GM18520 (cell line): ENCODE results near the gene SURF2.
"Not testable (repeated sequence)": the region's sequence is repeated elsewhere in the genome, so short reads cannot be mapped to it uniquely, and the experiment has no call there.

Experiments used
- ATAC-seq: cut with Tn5 transposase; IDR thresholded peaks from one replicate; pipeline ENCODE4 v1.9.1; 2021; ENCODE audit not compliant: unreplicated experiment

The SURF2 gene

DNA sequence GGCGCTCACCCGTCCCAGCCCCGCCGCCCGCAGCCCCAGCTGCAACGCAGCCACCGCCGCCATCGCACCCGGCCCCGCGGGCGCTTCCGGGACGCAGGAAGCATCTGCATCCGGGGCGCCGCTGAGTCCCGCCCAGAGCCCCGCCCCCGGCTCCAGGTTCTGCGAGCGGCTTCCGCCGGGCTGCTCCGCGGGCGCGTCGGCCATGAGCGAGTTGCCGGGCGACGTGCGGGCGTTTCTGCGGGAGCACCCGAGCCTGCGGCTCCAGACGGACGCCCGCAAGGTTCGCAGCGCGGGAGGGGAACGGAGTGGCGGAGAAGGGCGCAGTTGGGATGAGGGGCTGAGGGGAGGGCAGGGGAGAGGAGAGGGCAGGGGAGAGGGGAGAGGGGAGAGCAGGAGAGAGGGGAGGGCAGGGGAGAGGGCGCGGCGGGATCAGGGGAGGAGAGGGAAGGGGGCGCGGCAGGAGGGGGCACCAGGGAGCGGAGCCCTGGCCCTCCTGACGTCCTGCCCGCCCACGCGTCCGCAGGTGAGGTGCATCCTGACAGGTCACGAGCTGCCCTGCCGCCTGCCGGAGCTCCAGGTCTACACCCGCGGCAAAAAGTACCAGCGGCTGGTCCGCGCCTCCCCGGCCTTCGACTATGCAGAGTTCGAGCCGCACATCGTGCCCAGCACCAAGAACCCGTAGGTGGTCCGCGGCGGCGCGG, at the start of gene SURF2, which contains the start of gene SURF1:
SURF2 (plus strand) TSS at position 160 of the 701 bp plus-strand sequence; CDS start at position 203, 43 bp downstream.
SURF1 (minus strand) TSS at position 97 of the 701 bp plus-strand sequence; CDS start at position 63, 34 bp downstream.
- peak; percentile 52 for ATAC-seq

- no peak for ATAC-seq
These were observed 49.0 kb upstream of the SURF2 start for GRCh38 chr9:133307301-133307700.

GRCh38 chr9:133309608-133310007, 46.7 kb upstream of the SURF2 start:
- no peak for ATAC-seq

DNA sequence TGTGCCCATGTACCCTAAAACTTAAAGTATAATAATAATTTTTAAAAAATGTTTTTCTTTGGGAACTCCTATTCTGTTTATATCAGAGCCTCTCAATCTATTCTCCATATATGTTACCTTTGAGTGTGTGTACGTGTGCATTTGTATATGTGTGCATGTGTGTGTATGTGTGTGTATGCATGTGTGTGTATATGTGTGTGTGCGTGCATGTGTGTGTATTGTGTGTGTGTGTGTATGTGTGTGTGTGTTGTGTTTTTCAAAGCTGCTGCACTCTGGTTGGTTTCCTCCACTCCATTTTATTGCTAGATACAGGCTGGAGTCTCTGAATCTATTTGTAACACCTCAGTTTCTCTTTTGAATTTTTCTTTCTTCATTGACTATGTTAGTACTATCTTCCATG, 40.4 kb upstream of the SURF2 start:
- ATAC-seq: no peak

GRCh38 chr9:133317551-133317950, 38.8 kb upstream of the SURF2 start:
- ATAC-seq: not testable (repeated sequence)

DNA sequence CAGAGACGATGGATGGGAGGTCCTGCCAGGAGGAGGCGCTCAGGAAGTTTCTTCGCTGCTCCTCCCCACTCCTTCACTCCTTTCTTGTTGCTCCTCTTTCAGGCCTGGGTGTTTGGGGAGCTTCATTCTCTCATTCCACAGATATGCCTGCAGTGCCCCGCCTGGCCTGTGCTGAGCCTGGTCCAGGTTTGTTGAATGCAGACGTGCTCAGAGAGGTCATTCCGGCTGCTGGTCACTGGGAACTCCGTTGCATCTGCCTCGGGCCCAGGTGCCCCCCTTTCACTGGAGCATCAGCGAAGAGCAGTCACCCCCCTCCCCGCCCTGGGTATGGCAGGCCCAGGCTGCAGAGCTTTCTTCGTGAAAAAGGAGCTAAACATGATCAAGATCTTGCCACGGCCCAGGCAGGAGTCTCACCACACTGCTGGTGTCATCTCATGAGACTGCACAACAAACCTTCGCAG, 35.9 kb upstream of the SURF2 start:
- ATAC-seq: no peak

DNA sequence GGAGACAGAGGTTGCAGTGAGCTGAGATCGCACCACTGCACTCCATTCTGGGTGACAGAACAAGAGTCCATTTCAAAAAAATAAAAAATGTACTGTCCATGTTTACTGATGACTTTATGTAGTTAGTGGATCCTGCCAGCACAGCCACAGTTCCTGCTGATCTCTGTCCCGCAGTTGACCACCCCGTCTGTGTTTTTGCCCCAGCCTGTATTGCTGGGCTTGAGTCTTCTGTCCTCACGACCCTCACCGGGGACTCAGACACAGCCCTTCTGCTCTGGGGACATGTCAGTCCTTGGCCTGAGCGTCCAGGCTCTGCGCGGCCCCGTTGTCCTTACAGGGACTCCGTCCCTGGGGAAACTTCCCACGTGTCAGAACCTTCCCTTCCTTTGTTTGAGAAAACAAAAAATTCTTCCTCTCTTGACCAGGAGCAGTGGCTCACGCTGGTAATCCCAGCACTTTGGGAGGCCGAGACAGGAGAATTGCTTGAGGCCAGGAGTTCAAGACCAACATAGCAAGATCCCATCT, 34.9 kb upstream of the SURF2 start:
- ATAC-seq: no peak

- ATAC-seq: no peak
These were observed 33.6 kb upstream of the SURF2 start for GRCh38 chr9:133322701-133323100.

GRCh38 chr9:133323211-133323610, 33.1 kb upstream of the SURF2 start:
- no peak for ATAC-seq

GRCh38 chr9:133323991-133324703, 32.2 kb upstream of the SURF2 start:
- no peak for ATAC-seq

- not testable (repeated sequence) for ATAC-seq
These were observed 29.3 kb upstream of the SURF2 start for GRCh38 chr9:133327021-133327420.

DNA sequence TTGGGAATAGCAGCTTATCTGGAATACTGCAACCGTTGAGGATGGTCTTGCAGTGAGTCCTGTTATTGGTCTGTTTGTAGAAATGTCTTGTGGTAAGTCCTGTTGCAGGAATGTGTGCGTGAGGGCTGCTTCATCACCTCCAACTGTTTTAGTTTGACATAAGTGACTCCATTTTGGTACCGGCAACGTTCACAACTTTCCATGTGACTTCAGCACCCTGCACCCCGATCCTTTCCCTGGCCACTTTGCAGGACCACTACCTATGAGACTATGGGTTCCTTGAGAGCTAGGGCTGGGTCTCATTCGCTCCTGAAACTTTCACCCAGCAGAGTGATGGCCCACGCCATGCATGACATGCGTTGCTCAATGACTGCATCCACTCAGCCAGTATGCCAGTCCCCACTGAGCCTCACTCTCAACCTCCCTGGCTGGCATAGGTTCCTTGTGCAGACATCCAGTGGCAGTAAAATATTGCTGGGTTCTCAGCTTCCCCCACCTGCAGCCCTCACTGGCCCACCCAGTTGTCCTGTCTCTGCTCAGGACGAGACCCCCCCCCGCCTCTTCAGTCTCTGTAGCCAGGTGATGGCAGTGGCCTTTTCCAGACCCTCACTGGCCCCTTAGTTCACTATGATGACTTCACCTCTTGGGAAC, 28.4 kb upstream of the SURF2 start:
- ATAC-seq: no peak

DNA sequence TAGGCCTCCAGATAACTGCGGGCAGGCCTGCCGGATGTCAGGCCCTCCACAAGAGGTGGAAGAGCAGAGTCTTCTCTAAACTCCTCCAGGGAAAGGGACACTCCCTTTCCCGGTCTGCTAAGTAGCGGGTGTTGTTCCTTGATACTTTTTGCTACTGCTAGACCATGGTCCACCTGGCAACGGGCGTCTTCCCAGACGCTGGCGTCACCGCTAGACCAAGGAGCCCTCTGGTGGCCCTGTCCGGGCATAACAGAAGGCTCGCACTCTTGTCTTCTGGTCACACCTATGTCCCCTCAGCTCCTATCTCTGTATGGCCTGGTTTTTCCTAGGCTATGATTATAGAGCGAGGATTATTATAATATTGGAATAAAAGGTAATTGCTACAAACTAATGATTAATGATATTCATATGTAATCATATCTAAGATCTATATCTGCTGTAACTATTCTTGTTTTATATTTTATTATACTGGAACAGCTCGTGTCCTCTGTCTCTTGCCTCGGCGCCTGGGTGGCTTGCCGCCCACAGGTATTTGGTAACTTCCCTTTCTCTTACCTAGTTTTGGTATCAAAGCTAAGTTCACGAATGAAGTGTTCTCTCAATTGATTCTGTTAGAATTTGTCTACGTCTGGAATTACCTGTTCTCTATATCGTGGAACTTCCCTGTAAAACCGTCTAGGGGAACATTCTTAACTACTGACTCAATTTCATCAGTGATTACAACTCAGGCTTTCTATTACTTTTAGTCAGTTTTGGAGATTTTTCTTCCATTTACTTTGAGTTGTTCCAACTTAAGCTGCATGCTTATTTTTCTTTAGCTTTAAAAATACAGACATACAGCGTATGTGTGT, 26.8 kb upstream of the SURF2 start:
- ATAC-seq: not testable (repeated sequence)

GRCh38 chr9:133331221-133331620, 25.1 kb upstream of the SURF2 start:
- ATAC-seq: no peak

DNA sequence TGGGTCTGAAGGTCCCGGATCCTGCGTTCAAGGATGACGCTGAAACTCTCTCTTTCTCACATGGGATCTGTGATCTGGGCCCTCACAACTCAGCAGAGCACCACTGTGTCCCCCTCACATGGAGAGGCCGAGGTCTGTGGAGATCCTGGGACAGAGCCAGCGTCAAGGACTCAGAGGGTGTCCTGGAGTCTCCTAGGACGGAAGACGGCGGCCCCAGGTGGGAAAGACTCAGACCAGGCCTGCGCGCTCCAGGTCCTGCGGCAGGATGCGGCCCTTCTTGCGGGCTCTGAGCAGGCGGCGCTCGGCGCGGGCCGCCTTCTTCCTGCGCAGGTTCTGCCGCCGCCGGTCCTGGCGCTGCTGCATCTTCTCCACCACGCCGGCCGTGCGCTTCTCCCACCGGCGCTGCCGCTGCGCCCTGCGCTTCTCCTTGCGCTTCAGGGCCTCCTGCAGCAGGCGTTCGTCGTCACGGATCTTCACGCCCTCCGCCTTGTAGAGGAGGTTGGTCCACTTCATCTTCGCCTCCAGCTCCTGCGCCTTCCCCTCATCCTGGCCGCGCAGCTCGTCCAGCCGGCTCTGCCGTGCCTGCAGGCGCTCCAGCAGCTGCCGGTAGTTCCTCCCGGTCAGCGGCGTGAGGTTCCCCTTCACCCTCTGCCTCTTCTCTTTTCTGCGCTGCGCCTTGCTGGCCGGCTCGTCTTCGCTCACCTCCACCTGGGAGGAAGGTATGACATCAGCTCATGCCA, 24.5 kb upstream of the SURF2 start:
- no peak for ATAC-seq

- ATAC-seq: no peak
These were observed 24.0 kb upstream of the SURF2 start for GRCh38 chr9:133332381-133332730.

DNA sequence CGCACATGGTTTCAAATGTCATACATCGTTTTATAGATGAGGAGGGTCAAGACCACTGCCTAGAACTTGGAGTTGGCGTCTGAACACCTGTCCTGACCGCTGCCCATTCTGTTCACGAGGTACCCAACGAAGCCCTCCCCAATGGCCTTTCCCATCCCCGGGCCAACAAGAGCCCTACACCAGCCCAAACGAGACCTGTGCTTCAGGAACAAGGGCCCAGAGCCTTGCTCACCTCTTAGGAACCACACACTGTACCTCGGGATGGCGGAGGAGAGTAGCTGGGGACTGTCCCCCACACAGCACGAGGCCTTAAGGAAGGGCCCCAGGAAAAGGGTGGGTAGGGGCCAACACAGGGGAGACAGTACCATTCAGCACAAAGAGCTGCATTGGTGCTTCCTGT, 23.3 kb upstream of the SURF2 start:
- no peak for ATAC-seq

- no peak for ATAC-seq
These were observed 22.8 kb upstream of the SURF2 start for GRCh38 chr9:133333566-133333965.

DNA sequence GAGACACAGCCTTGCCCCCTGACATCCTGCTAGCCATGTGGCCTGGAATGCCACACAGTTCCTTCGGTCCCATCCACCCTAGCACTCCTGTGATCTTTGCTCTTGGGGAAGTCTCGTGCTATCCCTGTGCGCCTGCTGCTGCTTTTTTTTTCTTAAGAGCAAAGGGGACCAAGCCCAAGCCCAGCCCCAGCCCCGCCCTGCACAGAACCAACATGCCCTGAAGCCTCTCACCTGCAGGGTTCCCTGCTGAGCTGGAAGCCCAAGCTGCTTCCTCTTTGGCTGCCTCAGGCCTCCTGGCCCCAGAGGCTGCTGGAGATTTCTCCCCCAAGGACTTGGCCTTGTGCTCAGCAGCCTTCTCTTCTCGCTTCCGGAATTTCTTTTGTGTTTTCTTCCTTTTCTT, 22.2 kb upstream of the SURF2 start:
- no peak for ATAC-seq

GRCh38 chr9:133334888-133335287, 21.5 kb upstream of the SURF2 start:
- not testable (repeated sequence) for ATAC-seq
